ENCODE results near the gene KIAA1671.

- TF ChIP-seq CTCF (IDR thresholded peaks at IDR 0.05 in 8 of 11, conservative IDR thresholded peaks at IDR 0.05 in 3 of 11), result no peak
- TF ChIP-seq POLR2AphosphoS5 (IDR thresholded peaks at IDR 0.05), result no peak
- no peak for TF ChIP-seq POLR2A (IDR thresholded peaks at IDR 0.05)
These were observed 19.9 kb downstream of the KIAA1671 start for GRCh38 chr22:24972369-24972768.

All from spleen (tissue), 7 donors.